Stimulated activated CD4-positive, alpha-beta T cell treated with anti-CD3 and anti-CD28 coated beads, TNF-alpha, amount 100 ng/mL, for 48 hours (primary cell): ENCODE results near the gene HPS4.
"Not testable (repeated sequence)": the region's sequence is repeated elsewhere in the genome, so short reads cannot be mapped to it uniquely, and the experiment has no call there.

Source experiments
- DNase-seq, 3 donors: peaks; one replicate each; pipeline ENCODE4 v3.0.0-alpha.2; 2020; ENCODE audit warnings: low read depth in 3 of 3

Gene HPS4

GRCh38 chr22:26443901-26444690 lies 39.5 kb downstream of the HPS4 start:
- no peak for DNase-seq

GRCh38 chr22:26442086-26442756 lies 41.4 kb downstream of the HPS4 start:
- DNase-seq: no peak

- no peak for DNase-seq
Observed at GRCh38 chr22:26439559-26439958, 44.0 kb downstream of the HPS4 start.

GRCh38 chr22:26438776-26439175 lies 44.8 kb downstream of the HPS4 start:
- not testable (repeated sequence) for DNase-seq

- DNase-seq: no peak
Observed at GRCh38 chr22:26437694-26438392, 45.7 kb downstream of the HPS4 start.

- no peak for DNase-seq
Observed at GRCh38 chr22:26436903-26437515, 46.6 kb downstream of the HPS4 start.

GRCh38 chr22:26435327-26436093 lies 48.1 kb downstream of the HPS4 start:
- no peak for DNase-seq

- no peak for DNase-seq
Observed at GRCh38 chr22:26433805-26434204, 49.8 kb downstream of the HPS4 start.

- DNase-seq: no peak
Observed at GRCh38 chr22:26432619-26433311, 50.8 kb downstream of the HPS4 start.

- DNase-seq: no peak
Observed at GRCh38 chr22:26431261-26431995, 52.2 kb downstream of the HPS4 start.

GRCh38 chr22:26430600-26430999 lies 53.0 kb downstream of the HPS4 start:
- no peak for DNase-seq

GRCh38 chr22:26429458-26430286 lies 53.9 kb downstream of the HPS4 start:
- peak in 1 of 3 donors; percentile 6 for DNase-seq

GRCh38 chr22:26428515-26429457 lies 54.8 kb downstream of the HPS4 start, which contains the start of gene ASPHD2:
Gene ASPHD2 (plus strand): TSS chr22:26429260. CDS start chr22:26433616, 4,356 bp downstream.
- DNase-seq: peak; percentile 50 to 68 (median 64)

GRCh38 chr22:26426924-26427323 lies 56.7 kb downstream of the HPS4 start:
- no peak for DNase-seq

- DNase-seq: no peak
Observed at GRCh38 chr22:26418620-26419019, 65.0 kb downstream of the HPS4 start.

- no peak for DNase-seq
Observed at GRCh38 chr22:26417406-26417805, 66.2 kb downstream of the HPS4 start.

GRCh38 chr22:26416670-26417276 lies 66.8 kb downstream of the HPS4 start:
- no peak for DNase-seq
